Measurements from ENCODE around the gene ST8SIA6.

DNA sequence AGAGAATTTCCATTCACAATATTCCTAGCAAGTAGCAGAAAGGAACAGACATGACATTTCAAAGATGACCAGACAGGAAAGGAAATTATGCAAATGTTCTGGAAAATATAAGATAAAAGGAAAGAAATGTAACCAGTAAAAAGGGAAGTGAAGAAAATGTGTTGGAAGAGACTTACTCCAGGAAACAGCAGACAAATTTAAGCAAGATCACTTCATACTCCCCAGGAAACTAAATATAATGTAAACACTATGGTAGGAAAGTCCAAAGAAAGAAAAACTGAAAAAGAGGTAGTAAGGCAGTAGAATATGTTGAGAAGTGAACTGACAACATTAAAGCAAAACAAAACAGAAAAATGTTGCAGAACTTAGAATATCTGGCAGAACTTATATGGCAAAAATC is 6.4 kb upstream of the ST8SIA6 start:
- TF ChIP-seq POLR2A (IDR thresholded peaks at IDR 0.05): no peak
- TF ChIP-seq, protein P1, sequence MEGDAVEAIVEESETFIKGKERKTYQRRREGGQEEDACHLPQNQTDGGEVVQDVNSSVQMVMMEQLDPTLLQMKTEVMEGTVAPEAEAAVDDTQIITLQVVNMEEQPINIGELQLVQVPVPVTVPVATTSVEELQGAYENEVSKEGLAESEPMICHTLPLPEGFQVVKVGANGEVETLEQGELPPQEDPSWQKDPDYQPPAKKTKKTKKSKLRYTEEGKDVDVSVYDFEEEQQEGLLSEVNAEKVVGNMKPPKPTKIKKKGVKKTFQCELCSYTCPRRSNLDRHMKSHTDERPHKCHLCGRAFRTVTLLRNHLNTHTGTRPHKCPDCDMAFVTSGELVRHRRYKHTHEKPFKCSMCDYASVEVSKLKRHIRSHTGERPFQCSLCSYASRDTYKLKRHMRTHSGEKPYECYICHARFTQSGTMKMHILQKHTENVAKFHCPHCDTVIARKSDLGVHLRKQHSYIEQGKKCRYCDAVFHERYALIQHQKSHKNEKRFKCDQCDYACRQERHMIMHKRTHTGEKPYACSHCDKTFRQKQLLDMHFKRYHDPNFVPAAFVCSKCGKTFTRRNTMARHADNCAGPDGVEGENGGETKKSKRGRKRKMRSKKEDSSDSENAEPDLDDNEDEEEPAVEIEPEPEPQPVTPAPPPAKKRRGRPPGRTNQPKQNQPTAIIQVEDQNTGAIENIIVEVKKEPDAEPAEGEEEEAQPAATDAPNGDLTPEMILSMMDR (IDR thresholded peaks at IDR 0.05): no peak
